Measurements from ENCODE around the gene HAP1.
"Not testable (repeated sequence)": the region's sequence is repeated elsewhere in the genome, so short reads cannot be mapped to it uniquely, and the experiment has no call there.

HAP1 gene, protein sequence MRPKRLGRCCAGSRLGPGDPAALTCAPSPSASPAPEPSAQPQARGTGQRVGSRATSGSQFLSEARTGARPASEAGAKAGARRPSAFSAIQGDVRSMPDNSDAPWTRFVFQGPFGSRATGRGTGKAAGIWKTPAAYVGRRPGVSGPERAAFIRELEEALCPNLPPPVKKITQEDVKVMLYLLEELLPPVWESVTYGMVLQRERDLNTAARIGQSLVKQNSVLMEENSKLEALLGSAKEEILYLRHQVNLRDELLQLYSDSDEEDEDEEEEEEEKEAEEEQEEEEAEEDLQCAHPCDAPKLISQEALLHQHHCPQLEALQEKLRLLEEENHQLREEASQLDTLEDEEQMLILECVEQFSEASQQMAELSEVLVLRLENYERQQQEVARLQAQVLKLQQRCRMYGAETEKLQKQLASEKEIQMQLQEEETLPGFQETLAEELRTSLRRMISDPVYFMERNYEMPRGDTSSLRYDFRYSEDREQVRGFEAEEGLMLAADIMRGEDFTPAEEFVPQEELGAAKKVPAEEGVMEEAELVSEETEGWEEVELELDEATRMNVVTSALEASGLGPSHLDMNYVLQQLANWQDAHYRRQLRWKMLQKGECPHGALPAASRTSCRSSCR

DNA sequence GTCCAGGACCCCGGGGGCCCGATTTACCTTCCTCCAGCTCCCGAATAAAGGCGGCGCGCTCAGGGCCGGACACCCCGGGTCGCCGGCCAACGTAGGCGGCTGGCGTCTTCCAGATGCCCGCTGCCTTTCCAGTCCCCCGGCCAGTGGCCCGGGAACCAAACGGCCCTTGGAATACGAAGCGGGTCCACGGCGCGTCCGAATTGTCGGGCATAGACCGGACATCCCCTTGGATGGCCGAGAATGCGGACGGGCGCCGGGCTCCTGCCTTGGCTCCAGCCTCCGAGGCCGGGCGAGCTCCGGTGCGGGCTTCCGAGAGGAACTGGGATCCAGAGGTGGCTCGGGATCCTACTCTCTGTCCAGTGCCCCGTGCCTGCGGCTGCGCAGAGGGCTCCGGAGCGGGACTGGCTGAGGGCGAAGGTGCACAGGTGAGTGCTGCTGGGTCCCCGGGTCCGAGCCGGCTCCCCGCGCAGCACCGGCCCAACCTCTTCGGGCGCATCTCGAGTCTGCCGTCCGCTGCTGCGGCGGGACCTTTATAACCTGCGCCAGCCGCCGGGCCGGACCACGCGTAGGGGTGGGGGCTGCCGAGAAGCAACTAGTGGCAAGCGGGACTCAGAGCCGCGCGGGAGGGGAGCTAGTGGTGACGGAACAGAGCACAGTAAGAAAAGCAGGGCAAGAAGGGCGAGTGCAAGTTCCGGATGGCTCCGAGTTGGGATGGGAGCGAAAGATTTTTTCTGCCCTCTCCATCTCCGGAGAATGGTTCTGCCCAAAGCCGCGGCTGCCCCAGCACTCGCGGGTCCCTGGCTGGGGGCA is at the start of gene HAP1:
Gene HAP1, minus strand, starts transcription at position 505 of the 810 bp plus-strand sequence. Its CDS starts 9 bp downstream, at position 496.
- peak; percentile 59 for DNase-seq

DNA sequence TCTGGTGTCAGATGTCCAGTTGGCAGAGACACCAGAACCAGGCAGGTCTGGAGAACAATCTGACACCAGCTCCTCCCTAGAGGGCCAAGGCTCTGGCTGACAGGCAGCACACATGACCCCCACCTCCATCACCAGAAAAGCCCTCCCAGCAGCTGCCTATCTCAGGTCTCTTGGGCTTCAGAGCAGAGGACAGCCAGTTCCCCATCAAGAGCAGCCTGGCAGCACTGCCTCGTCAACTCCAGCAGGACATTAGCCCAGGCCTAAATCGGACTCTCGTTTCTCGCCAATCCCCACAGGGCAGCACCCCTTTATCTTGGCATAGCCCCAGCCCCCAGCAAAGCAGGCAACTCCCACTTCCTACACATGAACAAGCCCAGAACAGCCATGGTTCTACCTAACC is 47.7 kb upstream of the HAP1 start:
- no peak for DNase-seq

DNA sequence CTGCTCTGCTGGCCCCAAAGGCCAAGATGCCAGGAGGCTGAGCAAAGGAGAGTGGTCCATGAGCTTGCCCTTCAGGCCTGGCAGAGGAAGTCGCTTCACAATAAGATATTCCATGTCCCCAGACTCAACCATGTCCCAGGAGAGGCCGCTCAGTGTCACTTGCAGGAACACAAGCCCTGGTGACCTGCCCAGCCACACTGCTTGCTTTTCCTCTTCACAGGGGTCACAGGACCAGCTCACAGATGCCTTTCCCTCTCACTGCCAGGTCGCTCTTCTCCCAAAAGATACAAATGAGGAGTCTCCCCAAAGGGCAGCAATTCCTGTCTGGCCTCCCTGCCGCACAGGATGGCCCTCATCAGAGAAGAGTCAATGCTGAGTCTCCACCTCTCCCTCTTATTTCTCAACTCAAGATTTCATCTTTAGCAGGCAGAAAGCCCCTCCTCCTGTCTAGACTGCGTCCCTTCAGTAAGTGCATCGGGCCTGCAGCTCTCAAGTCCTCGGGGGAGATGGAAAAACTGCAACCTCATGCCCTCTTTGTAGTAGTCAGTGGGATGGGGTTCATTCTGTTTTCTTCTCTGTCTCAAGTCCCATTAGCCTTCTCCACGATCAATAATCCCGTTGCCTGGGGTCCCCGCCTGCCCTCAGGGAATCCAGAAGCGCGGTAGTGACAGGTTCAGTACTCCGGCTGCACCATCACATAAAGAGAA is 47.1 kb upstream of the HAP1 start:
- DNase-seq: no peak

DNA sequence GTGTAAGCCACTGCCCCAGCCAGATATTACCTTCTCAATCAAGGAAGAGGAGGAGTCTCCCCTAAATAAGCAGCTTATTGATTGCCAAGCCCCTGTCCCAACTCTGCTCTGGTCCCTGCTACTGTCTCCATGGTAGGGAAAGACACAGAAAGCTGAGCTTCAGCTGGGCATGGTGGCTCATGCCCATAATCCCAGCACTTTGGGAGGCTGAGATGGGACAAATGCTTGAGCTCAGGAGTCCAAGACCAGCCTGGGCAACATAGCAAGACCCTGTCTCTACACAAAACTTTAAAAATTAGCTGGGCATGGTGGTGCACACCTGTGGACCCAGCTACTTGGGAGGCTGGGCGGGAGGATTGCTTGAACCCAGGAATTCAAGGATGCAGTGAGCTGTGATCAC is 45.5 kb upstream of the HAP1 start:
- no peak for DNase-seq

GRCh38 chr17:41777574-41778188 is 43.2 kb upstream of the HAP1 start:
- DNase-seq: no peak

GRCh38 chr17:41777157-41777573 is 42.7 kb upstream of the HAP1 start:
- no peak for DNase-seq

- not testable (repeated sequence) for DNase-seq
These were observed 41.9 kb upstream of the HAP1 start for GRCh38 chr17:41776262-41776900.

DNA sequence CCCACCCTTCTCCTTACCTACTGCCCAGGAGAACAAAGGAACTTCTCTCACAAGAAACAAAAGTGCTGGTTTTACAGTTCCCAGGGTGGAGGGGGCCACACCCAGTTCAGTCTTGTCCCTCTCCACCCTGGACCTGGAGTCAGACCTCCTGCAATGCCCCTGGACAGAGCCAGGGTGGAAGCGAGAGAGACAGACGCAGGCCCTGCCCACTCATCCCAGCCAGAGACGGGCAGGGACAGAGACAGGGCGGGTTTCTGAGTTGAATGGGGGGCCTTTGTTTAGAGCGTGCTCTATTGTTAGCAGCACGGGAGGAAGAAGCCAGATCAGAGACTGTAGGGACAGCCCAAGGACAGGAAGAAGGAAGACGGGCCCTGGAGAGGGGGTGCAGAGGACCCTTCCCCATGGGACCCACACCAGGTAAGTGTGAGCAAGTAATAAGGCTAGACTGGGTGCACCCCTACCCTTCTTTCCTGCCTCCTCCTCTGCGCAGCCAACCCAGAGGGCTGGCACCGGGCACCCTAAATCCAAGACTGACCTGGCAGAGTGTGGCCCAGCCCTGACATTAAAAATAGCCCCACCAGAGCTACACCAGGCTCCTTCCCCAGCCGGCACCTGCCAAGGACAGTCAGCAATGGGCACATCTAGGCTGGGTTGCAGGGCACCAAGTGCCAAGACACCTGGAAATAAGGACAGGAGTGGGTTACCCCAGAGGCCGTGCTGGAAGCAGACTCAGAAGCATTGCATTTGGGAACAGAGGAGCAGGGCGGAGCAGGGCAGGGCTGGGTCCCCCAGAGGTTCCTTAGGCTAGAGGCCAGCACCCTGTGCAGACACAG is 41.2 kb upstream of the HAP1 start:
- no peak for DNase-seq

DNA sequence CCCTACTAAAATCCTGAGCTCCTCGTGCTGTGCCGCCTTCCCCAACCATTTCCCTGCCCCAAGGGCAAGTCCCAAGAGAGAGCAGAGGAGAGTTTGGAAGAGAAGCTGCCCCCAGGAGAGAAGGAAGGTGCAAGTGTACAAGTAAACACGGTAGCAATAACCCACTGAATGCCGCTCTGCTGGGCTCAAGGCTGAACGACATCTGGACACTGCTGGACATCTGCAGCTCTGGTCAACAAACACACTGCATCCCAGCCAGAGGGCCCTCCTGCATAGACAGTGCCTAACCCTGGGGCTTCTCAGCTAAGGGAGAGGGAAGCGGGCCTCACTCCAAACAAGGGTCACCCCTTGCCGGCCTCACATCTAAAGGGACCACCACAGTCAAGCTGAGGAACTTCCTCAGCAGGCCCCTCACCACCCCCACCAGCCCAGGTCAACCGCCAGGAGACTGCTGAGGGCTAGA is 39.3 kb upstream of the HAP1 start:
- DNase-seq: no peak

GRCh38 chr17:41773190-41773588 is 38.7 kb upstream of the HAP1 start:
- no peak for DNase-seq

DNA sequence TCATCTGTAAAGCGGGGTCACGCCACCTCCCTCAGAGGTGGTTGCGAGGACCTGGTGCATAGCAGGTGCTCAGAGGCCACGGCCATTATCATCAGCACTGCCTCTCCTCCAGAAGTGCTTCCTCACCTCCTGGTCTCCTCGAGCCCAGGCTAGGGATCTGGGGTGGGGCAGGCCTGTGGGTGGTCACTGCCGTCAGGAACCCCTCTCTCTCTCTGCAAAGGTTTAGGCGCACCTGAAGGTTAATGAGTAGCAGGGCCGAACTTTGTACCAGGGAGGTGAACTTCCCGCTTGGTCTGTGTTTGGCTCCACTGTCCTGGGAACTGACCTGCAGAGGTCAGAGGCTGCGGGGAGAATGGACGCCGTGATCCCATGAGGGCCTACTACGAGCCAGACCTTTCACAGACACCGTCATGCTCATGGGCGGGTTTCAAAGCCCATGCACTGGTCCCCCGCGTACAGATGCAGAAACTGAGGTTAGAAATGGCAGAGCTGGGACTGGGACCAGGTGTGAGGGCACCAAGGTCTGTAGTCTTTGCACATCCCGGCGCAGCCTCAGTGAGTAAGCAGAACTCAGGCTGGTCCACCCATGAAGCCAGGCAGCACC is 38.2 kb upstream of the HAP1 start:
- no peak for DNase-seq

DNA sequence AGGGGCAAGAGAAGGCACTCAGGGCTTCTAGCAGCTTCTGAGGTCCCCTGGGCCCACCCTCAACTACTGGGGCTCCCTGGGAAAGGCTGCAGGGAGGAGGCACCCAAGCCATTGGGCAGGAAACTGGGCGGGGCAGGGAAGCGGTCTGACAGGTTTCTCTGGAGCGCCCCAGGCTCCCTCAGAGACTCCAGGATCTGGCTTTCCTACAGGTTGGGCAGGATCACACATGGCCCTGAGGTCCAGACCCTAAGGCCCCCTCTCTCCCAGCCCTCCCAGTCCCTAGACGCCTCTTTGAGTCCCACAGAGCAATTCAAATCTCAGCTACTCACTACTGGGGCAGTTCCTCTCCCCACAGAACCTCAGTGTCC is 37.8 kb upstream of the HAP1 start:
- DNase-seq: no peak

GRCh38 chr17:41771389-41772206 is 37.2 kb upstream of the HAP1 start:
- no peak for DNase-seq

DNA sequence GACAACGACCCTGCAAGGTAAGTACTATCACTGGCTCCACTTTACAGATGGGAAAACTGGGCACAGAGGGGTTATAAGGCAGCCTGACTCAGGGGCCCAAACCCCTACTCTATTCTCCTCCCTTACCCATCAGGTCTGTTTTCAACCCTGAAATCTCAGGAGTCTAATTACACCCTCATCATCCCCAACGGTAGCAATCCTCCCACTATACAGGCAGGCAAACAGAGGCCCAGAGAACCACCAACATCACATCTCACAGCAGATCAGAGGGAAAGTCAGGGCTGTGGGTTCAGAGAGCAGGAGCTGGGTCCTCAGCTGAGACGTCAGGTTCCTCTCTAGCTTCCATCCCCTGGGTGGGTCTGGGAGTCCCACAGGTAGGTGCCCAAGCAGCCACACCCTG is 35.5 kb upstream of the HAP1 start:
- DNase-seq: no peak

- no peak for DNase-seq
These were observed 35.0 kb upstream of the HAP1 start for GRCh38 chr17:41769346-41769862.

DNA sequence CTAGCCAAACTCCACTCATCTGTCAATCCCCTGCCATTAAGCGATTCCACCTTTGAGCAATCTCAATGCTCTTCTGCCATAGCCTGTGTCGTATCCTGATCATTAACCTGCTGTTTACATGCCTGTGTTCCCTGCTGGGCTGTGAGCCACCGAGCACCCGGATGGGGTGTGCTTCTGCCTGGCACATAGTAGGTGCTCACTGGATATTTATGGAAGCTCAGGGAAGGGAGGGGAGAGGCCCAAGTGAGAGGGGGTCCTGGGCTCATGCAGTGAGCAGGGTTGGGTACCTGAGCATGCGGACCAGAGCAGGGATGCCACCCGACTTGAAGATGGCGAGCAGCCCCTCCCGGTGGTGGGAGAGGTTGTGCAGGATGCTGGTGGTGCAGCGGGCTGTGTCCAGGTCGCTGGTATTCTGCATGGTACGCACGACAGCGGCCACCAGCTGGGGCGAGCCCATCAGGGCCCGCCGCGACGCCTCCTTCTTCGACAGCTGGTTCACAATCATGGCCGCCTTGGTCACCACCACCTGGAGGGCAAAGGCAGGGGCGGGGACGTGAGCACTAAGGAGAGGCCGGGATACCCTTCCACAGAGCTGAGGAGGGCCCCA is 34.3 kb upstream of the HAP1 start:
- no peak for DNase-seq

GRCh38 chr17:41767324-41768042 is 33.0 kb upstream of the HAP1 start:
- DNase-seq: no peak

GRCh38 chr17:41766135-41766534 is 31.7 kb upstream of the HAP1 start:
- no peak for DNase-seq
